ENCODE measurements around the gene RBP3. TPM values are rescaled to one million over a fixed set of nuclear protein-coding genes. Genes with fewer than 3 reads are reported as not detected.

The RBP3 gene
- total and polyA plus RNA-seq, 9 donors = not detected

GRCh38 chr10:47306387-47307210 lies 41.6 kb upstream of the RBP3 start:
- TF ChIP-seq, protein P1, sequence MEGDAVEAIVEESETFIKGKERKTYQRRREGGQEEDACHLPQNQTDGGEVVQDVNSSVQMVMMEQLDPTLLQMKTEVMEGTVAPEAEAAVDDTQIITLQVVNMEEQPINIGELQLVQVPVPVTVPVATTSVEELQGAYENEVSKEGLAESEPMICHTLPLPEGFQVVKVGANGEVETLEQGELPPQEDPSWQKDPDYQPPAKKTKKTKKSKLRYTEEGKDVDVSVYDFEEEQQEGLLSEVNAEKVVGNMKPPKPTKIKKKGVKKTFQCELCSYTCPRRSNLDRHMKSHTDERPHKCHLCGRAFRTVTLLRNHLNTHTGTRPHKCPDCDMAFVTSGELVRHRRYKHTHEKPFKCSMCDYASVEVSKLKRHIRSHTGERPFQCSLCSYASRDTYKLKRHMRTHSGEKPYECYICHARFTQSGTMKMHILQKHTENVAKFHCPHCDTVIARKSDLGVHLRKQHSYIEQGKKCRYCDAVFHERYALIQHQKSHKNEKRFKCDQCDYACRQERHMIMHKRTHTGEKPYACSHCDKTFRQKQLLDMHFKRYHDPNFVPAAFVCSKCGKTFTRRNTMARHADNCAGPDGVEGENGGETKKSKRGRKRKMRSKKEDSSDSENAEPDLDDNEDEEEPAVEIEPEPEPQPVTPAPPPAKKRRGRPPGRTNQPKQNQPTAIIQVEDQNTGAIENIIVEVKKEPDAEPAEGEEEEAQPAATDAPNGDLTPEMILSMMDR (IDR thresholded peaks at IDR 0.05) = no peak
- TF ChIP-seq POLR2A (IDR thresholded peaks at IDR 0.05) (no peak), EP300 (IDR thresholded peaks at IDR 0.05) (no peak)
- Histone ChIP-seq H3K27me3 (no peaks in the 10 kb centered on the region), H3K4me1 (ENCODE audit: insufficient read depth) (no peaks in the 10 kb centered on the region), H3K9me3 (no peaks in the 10 kb centered on the region), H3K36me3 (no peaks in the 10 kb centered on the region), H3K4me3 (no peak overlapping the region), H3K27ac (no peak overlapping the region)
- intact Hi-C loops (cut with DNase I) = no loop called here
- WGBS, 3 donors = 71 to 78% (median 76%) methylated on average over 10 of the region's 10 CpGs
- DNase-seq = no peak

DNA sequence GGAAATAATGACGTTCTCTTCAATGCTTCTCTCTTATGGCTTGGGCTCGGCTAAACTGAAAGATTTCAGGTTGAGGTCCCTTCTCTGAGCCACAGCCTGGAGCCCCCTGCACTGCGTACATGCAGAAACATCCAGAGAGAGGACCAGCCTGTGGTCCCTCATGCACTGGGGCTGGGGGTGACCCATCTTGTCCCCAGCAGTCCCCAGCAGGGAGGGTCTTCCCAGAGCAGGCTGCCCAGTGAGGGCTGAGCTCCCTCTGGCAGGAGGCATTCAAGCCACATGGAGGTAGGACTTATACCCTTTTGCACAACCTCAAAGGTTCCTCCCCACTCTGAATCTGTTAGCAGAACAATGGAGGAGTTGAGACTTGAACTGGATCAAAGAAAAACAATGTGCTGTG lies 40.8 kb upstream of the RBP3 start:
- Histone ChIP-seq H3K27me3 (no peaks in the 10 kb centered on the region), H3K27ac (no peak overlapping the region), H3K36me3 (no peaks in the 10 kb centered on the region), H3K4me3 (no peak overlapping the region), H3K9me3 (no peaks in the 10 kb centered on the region), H3K4me1 (ENCODE audit: insufficient read depth) (no peaks in the 10 kb centered on the region)
- TF ChIP-seq EP300 (IDR thresholded peaks at IDR 0.05) (no peak), POLR2A (IDR thresholded peaks at IDR 0.05) (no peak)
- TF ChIP-seq, protein P1 (IDR thresholded peaks at IDR 0.05) = no peak
- DNase-seq = no peak
- WGBS, 3 donors = 79 to 96% (median 86%) methylated on average over 3 of the region's 3 CpGs
- intact Hi-C loops (cut with DNase I) = no loop called here

DNA sequence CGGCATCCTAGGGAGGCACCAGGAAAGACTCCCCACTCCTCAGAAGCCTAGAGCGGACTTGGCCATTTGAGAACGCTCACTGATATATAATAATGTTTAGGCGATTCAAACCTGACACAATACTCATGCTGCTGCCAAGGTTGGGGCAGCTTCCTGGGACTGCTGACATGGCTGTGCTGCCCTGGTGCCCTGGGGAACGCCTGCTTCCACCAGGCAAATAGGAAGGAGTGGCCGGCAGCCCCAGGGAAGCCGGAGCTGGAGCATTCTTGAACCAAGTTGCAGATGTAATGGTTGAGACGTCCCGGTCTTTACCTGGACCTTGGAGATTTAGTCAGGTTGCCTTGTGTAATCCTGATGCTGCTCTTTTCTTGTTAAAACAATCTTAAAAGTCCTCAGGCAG lies 39.4 kb upstream of the RBP3 start:
- TF ChIP-seq POLR2A (IDR thresholded peaks at IDR 0.05) = no peak
- TF ChIP-seq EP300 (IDR thresholded peaks at IDR 0.05) = no peak
- TF ChIP-seq, protein P1 (IDR thresholded peaks at IDR 0.05) = no peak
- WGBS, 3 donors = 65 to 79% (median 78%) methylated on average over 9 of the region's 9 CpGs
- DNase-seq = no peak
- Histone ChIP-seq H3K36me3 (no peaks in the 10 kb centered on the region), H3K4me1 (ENCODE audit: insufficient read depth) (no peaks in the 10 kb centered on the region), H3K9me3 (no peaks in the 10 kb centered on the region), H3K27ac (no peak overlapping the region), H3K27me3 (no peaks in the 10 kb centered on the region), H3K4me3 (no peak overlapping the region)
- intact Hi-C loops (cut with DNase I) = no loop called here

- H3K27me3 ChIP-seq = no peaks in the 10 kb centered on the region
- H3K9me3 ChIP-seq = no peaks in the 10 kb centered on the region
- H3K27ac ChIP-seq = no peak overlapping the region
- H3K4me3 ChIP-seq = no peak overlapping the region
- DNase-seq = no peak
- TF ChIP-seq EP300 (IDR thresholded peaks at IDR 0.05) (no peak), POLR2A (IDR thresholded peaks at IDR 0.05) (no peak)
- TF ChIP-seq, protein P1 (IDR thresholded peaks at IDR 0.05) = no peak
- H3K36me3 ChIP-seq = no peaks in the 10 kb centered on the region
- WGBS, 3 donors = 86 to 88% (median 88%) methylated on average over 28 to 34 of the region's 34 CpGs
- intact Hi-C loops (cut with DNase I) = loop anchor here in 2 of 4 donors (5.0 to 10.0 kb wide), 2 partner anchors 285 to 287 kb away; no protein-coding TSS in a partner anchor
- no peaks in the 10 kb centered on the region for H3K4me1 ChIP-seq (ENCODE audit: insufficient read depth)
Measured at GRCh38 chr10:47309408-47310089, 38.6 kb upstream of the RBP3 start.

Data from ovary (tissue), 9 donors.